Dermis blood vessel endothelial cell (primary cell): ENCODE data around the gene HOXA4. TPM values are rescaled to one million over a fixed set of nuclear protein-coding genes. Genes with fewer than 3 reads are reported as not detected.
A peak's percentile ranks its signal among the peaks of the same experiment; 100 is the strongest.

Experiments
- DNase-seq: peaks from one replicate; pipeline ENCODE4 v3.0.0; 2010
- total RNA-seq: library from RNA; depleted of rRNA; stranded (reverse); fragments of >200 nt; gene quantifications from 2 replicates; pipeline ENCODE4 v1.2.3, GENCODE V29; 2014

Gene HOXA4
- total RNA-seq, 1 donor from 2014 or later, result 0.34 TPM

DNA sequence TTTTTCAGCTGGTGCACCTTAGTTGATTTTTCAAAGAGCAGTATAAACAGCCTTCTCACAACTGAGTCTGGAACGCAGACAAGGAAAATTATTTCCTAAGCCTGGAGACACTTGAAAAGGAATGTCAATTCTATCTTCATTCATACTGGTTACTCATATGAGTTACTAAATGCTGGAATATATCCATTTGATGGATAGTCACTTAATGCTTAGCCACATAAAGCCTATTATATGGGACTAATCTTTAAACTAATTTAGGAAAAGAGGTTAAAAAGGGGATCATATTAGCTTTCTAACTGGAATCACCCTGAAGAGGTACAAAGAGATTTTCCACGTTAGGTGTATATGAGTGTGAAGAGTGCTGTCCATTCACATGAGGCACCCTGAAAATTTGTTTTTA, 1.7 kb upstream of the HOXA4 start:
- no peak for DNase-seq

GRCh38 chr7:27131390-27131819, 848 bp upstream of the HOXA4 start:
- DNase-seq, result no peak

GRCh38 chr7:27129729-27130539, 623 bp downstream of the HOXA4 start:
- peak; percentile 80 for DNase-seq

GRCh38 chr7:27128776-27129728, 1.5 kb downstream of the HOXA4 start:
- no peak for DNase-seq

DNA sequence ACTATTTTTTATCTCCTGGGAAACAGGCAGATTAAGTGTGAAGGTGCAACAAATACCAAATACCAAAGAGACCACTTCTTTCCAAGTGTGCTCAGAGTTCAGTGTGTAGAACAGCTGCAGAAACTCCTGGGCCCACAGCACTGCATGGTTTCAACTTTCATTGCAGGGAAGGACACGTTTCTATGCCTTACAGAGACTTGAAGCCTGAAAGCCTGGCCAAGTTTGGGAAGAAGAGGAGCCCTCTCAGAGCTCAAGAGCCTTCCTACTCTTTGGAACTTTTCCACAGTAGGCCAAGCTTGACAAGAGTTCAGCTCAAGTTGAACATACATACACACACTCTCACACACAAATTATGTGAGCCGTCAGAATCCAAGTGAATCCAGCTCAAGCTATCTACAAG, 2.5 kb downstream of the HOXA4 start:
- no peak for DNase-seq

DNA sequence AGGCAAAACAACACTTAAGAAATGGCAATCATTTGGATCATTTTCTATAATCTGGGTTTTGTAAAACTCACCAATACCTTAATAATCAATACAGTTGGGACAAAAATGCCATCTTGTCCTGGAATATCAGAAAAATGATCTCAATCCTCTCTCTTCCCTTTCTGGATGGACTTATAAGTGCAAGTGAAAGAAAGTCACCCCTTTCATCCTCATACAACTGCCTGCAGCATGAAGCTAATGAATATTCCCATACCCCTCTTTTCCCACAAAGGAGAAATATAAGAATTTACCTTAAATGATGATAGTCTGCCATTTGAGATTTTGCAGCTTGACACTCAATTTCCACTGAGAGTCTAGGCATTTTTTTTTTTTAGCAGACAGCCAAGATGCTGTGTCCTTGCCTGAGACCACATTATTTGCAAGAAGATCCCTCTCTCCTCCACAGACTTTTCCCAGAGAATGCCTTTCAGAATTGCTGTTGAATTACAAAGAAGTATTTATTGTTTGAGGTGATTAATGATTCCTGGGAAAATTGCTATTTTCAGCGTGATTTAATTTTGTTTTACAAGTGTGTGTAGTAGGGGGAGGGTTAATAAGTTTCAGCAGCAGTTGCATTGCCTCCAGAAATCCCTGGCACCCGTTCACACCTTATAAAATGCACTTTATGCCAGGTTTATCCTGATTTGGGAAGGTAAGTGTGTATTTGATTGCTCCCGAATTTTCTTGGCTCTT, 3.8 kb downstream of the HOXA4 start:
- no peak for DNase-seq

DNA sequence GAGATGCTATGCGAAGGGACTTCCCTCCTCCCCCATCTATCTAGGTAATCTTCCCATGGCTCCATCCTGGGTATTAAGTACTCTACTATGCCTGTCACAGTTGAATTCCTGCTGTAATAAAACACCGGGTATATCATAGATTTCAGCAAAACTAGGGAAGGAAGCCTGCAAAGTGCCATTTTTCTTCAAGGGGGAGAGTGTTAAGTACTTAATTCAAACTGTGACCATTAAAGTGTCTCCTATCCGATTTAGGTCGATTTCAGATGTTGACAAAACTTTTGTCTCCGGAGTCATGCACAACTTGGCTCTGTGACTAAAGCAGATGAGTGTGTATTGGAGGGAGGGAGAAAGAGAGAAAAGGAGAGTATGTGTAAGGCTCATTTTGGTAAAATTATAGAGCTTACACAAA, 4.6 kb downstream of the HOXA4 start:
- no peak for DNase-seq

DNA sequence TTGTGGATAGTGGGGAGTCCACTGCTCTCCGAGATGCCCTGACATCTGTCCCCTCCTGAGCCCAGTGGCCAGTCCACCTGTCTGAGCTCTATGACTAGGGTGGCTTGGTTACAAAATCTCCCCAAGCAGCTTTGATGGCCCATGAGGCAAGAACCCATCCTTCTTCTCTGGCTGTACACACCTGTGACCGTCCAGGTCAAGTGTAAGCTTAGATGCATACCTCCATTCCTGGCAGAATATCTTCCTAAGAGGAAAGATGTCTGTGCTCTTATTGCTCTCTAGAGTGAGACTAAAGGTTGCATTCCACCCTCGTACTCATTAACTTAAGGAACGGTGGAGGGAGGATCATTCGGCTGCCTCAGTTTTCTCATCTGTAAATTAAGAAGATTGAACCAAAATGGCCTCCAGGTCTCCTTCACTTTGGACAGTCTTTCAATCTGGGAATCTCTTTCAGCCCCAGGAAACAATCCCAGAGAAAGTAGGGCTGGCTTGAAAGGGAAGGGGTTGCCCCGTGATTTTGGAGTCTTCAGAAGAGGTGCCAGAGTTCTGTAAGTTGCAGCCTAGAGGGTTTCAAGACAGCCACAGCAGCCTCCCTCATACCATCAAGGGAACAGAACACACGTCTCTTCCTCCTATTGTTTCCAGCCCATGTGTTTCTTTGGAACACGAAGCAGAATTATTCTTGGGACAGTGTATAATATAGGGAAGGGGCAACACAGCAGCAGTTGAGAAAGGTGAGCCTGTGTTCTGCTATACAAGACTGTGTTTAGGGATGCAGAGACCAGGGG, 5.5 kb downstream of the HOXA4 start:
- peak; percentile 43 for DNase-seq

- no peak for DNase-seq
These were observed 6.3 kb downstream of the HOXA4 start for GRCh38 chr7:27124096-27124901.

DNA sequence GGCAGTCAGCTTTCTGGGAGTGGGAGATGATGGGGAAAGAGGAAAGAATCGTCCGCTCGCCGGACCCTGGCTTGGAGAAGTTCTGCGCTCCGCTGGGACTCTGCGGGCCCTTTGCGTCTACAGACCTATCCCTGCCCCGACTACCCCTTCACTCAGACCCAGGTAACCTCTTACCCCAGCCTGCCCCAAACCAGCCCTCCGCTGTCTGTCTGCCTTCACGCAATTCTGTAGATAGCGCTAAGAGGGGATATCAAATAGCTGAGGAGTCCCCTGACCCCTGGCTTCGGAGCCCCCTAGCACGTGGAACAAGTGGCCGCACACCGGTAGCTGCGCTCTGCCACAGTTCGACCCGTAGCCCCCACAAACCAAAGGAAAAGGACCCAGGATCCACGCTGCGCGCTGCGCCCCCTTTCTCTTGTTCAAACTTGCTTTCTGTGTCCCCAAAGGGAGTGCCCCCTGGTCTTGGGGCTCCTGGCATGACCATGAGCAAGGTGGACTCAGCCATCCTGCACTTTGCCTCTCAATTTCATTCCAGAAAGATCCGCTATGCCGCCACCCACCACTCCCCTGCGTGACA, 7.0 kb downstream of the HOXA4 start:
- no peak for DNase-seq

DNA sequence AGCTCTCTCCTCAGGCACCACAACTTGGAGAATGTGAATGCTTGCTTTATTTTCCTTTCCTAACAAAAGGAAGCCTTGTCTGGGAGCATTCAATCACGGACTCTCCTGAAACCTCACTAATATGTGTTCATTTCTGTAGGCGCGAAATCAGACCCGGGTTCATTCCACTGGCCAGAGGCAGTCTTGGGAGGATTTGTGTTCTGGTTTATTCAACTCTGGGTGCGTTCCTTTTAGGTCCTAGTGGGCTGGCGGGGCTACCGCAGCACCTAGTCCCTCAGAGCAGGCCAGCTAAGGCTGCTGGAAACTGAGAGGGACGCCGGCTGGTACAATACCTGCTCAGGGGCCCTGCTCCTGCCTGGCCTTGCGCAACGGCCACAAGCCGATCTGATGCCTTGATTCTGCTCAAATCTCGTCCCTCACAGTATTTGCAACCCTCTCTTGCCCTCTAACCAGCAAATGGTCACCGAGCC, 7.5 kb downstream of the HOXA4 start:
- no peak for DNase-seq

DNA sequence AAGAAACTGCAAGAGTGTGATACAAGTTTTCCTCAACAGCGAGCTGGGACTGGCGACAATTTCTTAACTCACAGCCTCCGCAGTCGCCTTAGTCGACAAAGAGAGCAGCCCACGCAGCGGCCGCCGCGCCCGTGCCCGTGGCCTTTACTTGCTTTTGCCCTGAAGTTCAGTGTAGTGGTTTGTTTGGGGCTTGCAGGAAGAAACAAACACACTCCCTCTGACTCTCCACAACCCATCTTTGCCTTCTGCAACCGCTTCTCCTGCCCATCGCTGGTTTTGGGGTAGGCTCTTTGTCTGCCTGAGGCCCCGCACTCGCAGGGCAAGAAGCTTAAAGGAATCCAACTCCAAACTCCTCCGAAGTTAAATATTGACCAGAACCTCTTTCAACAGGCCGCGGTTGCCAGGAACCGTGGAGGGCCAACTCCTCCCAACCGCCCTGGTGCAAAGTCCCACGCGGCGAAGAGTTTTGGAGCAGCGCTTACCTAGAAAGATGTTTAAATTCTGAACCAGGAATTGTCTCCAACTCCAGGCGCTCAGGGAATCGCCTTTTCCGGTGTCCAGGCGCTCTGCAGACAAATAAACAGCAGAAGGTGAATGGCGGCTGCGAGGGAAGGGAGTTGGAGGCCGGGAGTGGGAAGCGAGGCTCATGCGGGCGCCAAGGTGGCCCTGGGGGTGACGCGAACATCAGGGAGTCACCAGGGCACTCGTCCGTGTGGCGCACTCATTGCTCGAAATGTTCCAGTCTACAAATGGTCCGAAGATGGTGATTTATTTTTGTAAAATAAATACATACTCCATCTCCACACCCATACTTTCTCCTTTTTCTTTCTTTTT, 8.3 kb downstream of the HOXA4 start:
- DNase-seq, result no peak

DNA sequence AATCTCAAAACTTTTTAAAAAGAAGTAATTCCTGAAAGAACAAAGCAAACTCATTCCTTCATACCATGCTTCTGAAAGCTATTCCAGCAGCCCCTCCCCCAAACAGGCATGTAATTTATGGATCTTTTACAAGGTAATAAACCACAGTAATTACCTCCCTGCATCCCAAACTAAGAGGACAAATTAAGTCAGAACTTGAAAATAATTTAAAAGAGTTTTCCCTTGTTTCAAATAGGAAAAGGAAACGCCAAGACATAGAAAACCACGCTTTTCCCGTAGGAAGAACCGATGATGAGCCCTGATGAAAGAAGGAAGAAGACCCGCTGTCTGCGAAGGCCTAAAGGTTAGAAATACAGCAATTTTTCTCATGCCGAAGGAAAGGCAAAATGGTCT, 8.9 kb downstream of the HOXA4 start:
- no peak for DNase-seq

DNA sequence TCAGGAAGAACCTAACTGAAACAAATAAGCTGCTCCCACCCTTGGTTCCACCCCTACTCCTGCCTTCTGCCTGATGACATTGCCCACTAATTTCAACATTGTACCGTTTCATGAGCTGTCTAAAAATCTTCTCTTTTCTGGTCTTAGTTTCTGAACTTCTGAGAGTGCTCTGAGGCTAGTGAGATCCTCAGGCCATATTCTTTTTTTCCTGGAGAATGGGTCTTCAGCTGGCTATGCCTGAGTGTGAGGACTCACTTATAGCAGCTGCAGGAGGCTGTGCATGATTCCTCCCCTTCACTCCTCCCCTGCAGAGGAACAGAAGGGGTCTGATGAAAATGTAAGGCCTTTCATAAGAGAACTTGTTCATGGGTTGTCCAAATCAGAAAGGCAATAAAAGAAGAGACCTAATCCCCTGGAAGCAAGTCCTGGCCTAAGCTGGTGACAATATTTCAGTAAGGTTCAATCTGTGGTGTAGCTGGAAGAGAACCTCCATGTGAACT, 11.1 kb downstream of the HOXA4 start:
- DNase-seq, result no peak

- peak; percentile 24 for DNase-seq
These were observed 12.0 kb downstream of the HOXA4 start for GRCh38 chr7:27118580-27118979.

GRCh38 chr7:27117887-27118491, 12.6 kb downstream of the HOXA4 start:
- peak; percentile 76 for DNase-seq

DNA sequence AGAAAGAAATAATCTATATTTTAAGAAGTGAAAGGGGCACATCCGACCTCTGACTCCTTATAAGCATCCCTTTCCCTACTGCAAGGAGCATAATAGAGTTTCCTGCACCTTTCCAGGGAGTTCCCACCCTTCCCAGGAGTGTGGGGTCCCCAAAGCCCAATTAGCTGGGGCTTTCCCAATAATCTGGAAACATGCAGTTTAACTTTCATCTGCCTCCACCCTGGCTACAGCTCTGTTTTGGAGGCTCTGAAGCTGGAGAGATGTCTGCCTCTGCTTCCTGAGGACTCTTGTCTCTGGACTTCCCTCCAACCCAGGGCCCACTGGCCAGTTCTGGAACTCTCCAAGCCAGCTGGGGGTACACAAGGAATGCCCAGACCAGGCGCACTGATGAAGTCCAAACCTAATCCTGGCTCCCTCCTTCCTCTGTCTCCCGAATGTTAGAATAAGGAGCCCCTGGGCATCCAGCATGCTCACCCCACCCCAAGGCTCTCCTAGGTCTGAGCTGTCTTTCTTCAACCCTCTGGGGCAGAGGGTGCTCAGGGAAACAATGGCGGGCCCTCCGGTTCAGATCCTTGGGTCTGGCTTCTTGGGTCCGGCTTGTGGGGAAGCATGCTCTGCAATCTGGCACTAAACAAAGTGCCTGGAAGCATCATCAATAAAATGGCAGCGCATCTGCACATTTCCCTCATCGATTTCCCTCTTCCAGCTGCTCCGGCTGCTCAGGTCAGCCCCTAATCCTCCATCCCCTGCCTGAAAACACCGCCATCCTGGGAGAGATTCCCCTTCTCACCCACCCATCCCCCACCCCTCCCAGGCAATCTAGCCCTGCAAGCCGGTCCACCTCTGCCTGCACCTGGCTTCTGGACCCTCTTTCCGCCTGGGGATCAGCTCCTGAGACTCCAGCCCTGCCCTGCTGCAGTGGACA, 13.3 kb downstream of the HOXA4 start:
- no peak for DNase-seq
